Measurements from ENCODE around the gene PRMT3. TPM values are rescaled to one million over a fixed set of nuclear protein-coding genes. Genes with fewer than 3 reads are reported as not detected.

Gene PRMT3
- total RNA-seq, 2 experiments from 2014 or later = 14.9 to 15.6 TPM

DNA sequence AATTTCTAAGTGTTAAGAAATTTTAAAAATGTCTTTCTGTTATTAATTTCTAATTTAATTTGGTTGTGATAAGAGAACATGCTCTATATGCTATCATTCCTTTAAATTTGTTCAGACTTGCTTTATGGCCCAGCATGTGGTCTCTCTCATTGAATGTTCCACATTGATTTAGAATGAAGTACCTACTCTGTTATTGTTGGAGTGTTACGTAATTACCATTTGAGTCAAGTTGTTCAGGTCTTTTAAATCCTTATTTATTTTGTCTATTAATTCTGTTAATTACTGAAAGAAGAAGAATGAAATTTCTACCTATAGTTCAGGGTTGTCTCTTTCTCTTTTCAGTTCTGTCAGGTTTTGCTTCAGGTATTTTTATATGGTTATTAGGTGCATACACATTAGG lies 57.0 kb downstream of the PRMT3 start:
- Mint-ChIP-seq H3K4me1 (peaks cover 2% of the 10 kb centered on the region), H3K9me3 (no peaks in the 10 kb centered on the region), H3K27me3 (no peaks in the 10 kb centered on the region), H3K27ac (no peak overlapping the region), H3K36me3 (ENCODE audit: low read depth) (no peaks in the 10 kb centered on the region), H3K4me3 (no peak overlapping the region)
- POLR2A ChIA-PET = no interaction called here
- CTCF ChIA-PET = interaction anchor here (0.9 to 1.3 kb wide), 6 partner anchors 16 to 92 kb away, joined by 3 to 15 read pairs (median 4); no protein-coding TSS in a partner anchor
- DNase-seq = no peak

DNA sequence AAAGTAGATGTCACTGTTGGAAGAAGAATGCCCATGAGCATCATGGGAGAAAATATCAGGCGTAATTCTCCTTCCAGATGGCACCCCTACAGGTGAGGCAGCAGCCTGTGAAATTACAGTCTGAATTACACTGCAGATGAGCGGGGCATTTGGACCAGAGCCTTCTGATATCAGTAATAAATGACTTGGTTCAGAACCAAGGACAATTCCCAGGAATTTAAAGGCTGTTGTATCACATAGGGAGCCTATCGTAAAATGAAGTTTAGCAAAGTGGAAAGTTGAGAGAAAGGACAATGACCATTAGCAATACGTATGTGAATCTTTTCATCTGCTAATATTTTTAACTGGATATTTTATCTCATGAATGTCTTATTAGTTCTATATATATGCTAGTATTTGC lies 61.3 kb downstream of the PRMT3 start:
- H3K36me3 Mint-ChIP-seq (ENCODE audit: low read depth) = peaks cover 6% of the 10 kb centered on the region
- no peak for DNase-seq
- no peak overlapping the region for H3K27ac Mint-ChIP-seq
- H3K4me3 Mint-ChIP-seq = no peak overlapping the region
- H3K27me3 Mint-ChIP-seq = no peaks in the 10 kb centered on the region
- POLR2A ChIA-PET = no interaction called here
- no peaks in the 10 kb centered on the region for H3K9me3 Mint-ChIP-seq
- H3K4me1 Mint-ChIP-seq = peaks cover 11% of the 10 kb centered on the region
- CTCF ChIA-PET = no interaction called here

DNA sequence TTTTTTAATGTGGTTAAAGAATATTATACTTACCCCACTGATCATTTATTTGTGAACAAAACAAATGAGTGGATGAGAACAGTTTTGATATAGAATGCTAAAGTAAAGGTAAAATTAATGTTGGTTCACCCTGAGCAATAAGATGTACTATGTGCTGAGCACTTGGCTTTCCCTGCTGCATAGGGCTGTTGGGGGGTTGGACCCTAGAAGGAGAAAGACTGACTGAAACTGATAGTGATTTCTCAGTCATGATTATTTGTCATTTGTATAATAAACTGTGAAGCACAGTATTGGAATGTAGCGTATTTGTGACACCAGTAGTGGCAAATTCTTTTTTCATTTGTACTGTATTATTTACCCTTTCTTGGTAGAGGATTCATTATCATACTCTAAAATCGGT lies 63.3 kb downstream of the PRMT3 start:
- ChIA-PET CTCF (no interaction called here), POLR2A (no interaction called here)
- no peak overlapping the region for H3K4me3 Mint-ChIP-seq
- peaks cover 11% of the 10 kb centered on the region for H3K4me1 Mint-ChIP-seq
- H3K27ac Mint-ChIP-seq = no peak overlapping the region
- no peaks in the 10 kb centered on the region for H3K27me3 Mint-ChIP-seq
- H3K36me3 Mint-ChIP-seq (ENCODE audit: low read depth) = peaks cover 6% of the 10 kb centered on the region
- DNase-seq = no peak
- no peaks in the 10 kb centered on the region for H3K9me3 Mint-ChIP-seq

DNA sequence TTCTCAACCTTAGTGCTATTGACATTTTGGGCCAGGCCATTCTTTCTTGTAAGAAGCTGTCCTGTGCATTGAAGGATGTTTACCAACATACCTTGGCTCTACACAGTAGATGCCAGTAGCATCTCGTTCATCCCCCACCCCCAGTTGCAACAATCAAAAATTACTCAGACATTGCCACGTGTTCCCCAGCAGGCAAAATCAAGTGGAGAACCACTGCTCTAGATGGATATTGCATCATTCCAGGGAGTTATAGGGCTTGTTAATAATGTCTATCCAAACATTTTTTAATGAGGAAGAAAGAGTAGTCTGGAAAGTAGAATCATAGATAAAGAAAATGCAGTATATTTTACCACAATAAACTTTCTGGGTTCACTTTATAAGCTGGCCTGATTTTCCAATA lies 64.1 kb downstream of the PRMT3 start:
- peaks cover 6% of the 10 kb centered on the region for H3K36me3 Mint-ChIP-seq (ENCODE audit: low read depth)
- ChIA-PET CTCF (no interaction called here), POLR2A (no interaction called here)
- no peaks in the 10 kb centered on the region for H3K27me3 Mint-ChIP-seq
- no peak overlapping the region for H3K4me3 Mint-ChIP-seq
- no peak for DNase-seq
- H3K9me3 Mint-ChIP-seq = no peaks in the 10 kb centered on the region
- H3K27ac Mint-ChIP-seq = no peak overlapping the region
- H3K4me1 Mint-ChIP-seq = peaks cover 11% of the 10 kb centered on the region

DNA sequence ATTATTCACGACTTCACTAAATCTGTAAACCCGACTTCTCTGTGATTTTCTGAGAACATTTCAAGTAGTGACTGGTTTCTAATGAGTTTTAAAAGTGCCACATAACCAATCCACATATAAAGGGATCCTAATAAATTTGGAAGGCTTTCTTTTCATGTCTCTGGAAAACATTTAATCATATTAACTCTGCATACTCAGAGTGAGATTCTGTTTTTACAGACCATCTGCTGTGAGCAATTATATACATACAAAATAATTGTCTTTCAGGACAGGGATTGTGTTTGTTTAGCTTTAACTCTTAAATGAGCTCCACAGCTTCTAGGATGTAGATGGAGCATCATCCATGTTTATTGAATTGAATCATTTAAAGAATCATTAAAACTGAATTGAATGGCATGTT lies 65.1 kb downstream of the PRMT3 start:
- Mint-ChIP-seq H3K36me3 (ENCODE audit: low read depth) (peaks cover 6% of the 10 kb centered on the region), H3K9me3 (no peaks in the 10 kb centered on the region), H3K27me3 (no peaks in the 10 kb centered on the region), H3K4me3 (no peak overlapping the region), H3K27ac (no peak overlapping the region), H3K4me1 (peaks cover 11% of the 10 kb centered on the region)
- POLR2A ChIA-PET = no interaction called here
- CTCF ChIA-PET = no interaction called here
- no peak for DNase-seq

DNA sequence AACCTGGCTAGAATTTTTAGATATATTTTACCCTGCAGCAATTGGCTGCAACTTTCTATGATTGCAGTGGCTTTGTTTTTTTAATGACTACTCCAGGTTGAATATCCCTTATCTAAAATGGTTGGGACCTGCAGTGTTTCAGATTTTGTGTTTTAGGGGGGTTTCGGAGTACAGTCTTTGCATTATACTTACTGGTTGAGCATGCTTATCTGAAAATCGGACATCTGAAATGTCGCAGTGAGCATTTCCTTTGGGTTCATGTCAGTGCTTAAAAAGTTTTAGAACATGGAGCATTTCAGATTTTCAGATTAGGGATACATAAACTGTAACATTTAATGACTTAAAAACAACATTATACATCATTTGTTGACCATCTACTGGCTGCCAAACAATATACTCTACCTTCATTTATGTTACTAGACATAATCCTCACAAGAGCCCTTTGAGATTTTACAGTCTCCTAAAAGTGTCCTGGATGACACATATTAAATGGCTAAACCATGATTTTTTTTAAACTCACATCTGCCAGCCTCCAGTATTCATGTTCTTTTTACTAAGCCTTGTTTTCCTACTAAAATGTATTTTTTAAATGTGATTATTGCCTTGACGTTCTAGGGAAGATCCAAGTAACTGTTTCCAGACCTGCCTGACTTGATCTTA lies 66.3 kb downstream of the PRMT3 start:
- Mint-ChIP-seq H3K27ac (no peak overlapping the region), H3K36me3 (ENCODE audit: low read depth) (peaks cover 6% of the 10 kb centered on the region), H3K9me3 (no peaks in the 10 kb centered on the region), H3K4me3 (no peak overlapping the region), H3K27me3 (no peaks in the 10 kb centered on the region), H3K4me1 (peaks cover 11% of the 10 kb centered on the region)
- ChIA-PET POLR2A (no interaction called here), CTCF (no interaction called here)
- DNase-seq = no peak

DNA sequence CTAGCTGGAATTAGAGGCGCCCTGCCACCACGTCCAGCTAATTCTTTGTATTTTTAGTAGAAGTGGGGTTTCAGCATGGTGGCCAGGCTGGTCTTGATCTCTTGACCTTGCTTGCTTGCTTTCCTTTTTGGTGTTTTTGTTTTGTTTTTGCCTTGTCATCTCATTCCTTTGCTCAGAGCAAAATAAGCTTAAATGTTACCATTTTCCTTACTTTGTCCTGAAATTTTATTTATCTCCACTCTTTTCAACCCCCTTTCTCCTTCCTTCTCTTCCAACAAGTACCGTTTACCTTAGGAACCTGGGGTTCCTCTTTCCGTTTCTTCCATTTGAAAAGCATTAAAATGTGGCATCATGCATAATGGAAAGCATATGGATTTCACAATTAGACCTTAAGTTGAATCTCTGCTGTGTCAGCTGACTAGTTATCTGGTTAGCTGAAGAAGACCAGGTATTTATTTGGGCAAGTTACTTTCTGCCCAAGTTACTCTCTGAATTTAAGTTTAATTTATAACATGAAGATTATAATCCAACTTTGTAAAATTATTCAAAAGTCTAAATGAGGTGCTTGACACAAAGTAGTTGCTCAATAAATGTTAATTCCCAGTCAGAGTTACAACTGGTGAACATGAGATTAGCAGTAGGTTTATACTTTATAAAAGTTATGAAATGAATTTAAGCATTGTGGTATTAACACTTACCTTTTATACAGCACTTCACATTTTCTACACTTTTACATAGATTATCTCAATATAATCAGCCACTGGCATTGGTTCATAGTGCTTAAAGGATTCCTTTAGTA lies 69.7 kb downstream of the PRMT3 start:
- POLR2A ChIA-PET = no interaction called here
- Mint-ChIP-seq H3K36me3 (ENCODE audit: low read depth) (peaks cover 5% of the 10 kb centered on the region), H3K9me3 (no peaks in the 10 kb centered on the region), H3K4me3 (no peak overlapping the region), H3K4me1 (peaks cover 1% of the 10 kb centered on the region), H3K27ac (no peak overlapping the region), H3K27me3 (no peaks in the 10 kb centered on the region)
- CTCF ChIA-PET = interaction anchor here (1.0 to 1.9 kb wide), 2 partner anchors 60 to 329 kb away, joined by 4 read pairs; no protein-coding TSS in a partner anchor
- no peak for DNase-seq

DNA sequence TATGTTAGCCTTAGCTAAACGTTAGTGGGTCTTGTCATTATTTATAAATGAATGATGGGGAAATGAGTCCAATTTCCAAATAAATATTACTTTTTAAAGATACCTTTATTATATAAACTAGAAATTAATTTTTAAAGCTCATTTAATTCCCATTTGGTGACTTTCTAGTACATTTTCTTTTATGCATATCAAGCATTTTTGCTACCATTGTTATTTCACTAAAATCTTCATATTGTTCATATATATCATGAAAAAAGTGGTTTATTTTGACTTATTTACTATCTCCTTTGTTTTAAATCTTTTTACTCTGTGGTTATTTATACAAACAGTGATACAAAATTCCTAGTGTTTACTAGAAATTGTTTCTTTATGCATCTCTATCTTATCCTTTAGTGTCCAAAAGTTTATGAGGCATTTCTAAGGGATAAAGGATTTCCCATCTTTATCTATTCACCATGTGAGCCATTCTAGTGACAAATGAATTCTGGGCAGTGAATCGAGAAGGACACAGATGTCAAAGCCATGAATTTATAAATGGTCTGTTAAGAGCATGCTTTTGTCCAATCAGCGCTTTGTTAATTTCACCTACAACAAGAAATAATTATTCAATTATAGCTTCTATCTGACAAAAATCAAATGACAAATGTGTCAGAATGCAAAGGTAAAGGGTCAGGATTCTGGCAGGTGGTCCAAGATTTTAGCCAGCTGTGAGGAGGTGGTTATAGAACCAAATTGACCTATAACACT lies 70.6 kb downstream of the PRMT3 start:
- ChIA-PET POLR2A (no interaction called here), CTCF (interaction anchor here (1.0 to 1.9 kb wide), 2 partner anchors 61 to 330 kb away, joined by 4 read pairs; no protein-coding TSS in a partner anchor)
- peaks cover 8% of the 10 kb centered on the region for H3K36me3 Mint-ChIP-seq (ENCODE audit: low read depth)
- H3K27ac Mint-ChIP-seq = no peak overlapping the region
- H3K9me3 Mint-ChIP-seq = no peaks in the 10 kb centered on the region
- no peak for DNase-seq
- H3K4me1 Mint-ChIP-seq = no peaks in the 10 kb centered on the region
- H3K4me3 Mint-ChIP-seq = no peak overlapping the region
- H3K27me3 Mint-ChIP-seq = no peaks in the 10 kb centered on the region

DNA sequence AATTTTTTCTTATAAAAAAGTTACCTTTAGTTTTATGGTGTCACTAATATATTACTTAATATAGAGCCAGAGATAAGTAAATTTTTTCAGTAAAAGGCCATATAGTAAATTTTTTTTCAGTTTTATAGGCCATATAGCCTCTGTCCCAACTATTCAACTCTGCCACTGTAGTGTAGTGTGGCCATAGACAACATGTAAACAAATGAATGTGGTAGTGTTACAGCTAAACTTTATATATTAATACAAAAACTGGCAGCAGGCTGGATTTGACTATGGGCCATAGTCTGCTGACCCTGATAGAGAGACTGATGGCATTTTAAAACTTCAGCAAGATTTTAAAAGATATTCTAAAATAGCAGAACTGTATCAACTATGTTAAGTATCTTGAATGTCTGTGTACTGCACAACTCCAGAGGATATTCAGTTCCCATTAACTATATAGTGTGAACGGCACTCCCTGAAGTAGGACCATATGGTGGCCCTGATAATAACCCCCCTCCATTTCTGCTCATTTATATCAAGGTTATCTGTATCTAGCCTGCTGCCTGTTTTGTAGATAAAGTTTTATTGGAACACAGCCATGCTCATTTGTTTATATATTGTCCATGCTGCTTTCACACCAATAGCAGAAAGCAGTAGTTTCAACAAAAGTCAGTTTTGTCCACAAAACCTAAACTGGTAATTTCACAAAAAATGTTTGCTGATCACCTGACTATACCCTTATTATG lies 71.6 kb downstream of the PRMT3 start:
- Mint-ChIP-seq H3K27me3 (no peaks in the 10 kb centered on the region), H3K4me3 (no peak overlapping the region), H3K27ac (no peak overlapping the region), H3K36me3 (ENCODE audit: low read depth) (peaks cover 9% of the 10 kb centered on the region), H3K9me3 (no peaks in the 10 kb centered on the region), H3K4me1 (no peaks in the 10 kb centered on the region)
- ChIA-PET POLR2A (no interaction called here), CTCF (interaction anchor here (1.1 to 1.9 kb wide), 2 partner anchors 21 to 331 kb away, joined by 3 to 4 read pairs; no protein-coding TSS in a partner anchor)
- DNase-seq = no peak

DNA sequence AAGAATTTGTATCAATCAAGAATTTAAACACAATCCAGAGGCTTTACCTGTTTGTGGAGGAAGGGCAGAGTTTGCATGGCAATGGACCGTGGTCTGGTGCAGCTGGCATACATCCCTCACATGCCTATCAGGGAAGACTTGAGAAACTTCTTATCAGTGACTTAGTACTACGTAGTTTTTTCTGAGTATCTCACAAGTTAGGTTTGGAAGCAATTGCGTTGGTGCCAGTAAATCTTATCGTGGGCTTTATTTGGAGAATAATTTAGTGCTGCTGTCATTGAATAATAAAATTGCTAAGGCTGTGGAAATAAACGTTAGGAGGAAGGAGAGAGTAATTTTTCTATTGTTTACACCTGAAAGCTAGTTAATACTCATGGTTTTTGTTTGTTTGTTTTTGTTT lies 72.3 kb downstream of the PRMT3 start:
- ChIA-PET CTCF (interaction anchor here (1.1 kb wide), 1 partner anchor 22 kb away, joined by 3 read pairs; no protein-coding TSS in a partner anchor), POLR2A (no interaction called here)
- H3K9me3 Mint-ChIP-seq = no peaks in the 10 kb centered on the region
- DNase-seq = no peak
- H3K4me3 Mint-ChIP-seq = no peak overlapping the region
- peaks cover 9% of the 10 kb centered on the region for H3K36me3 Mint-ChIP-seq (ENCODE audit: low read depth)
- H3K27ac Mint-ChIP-seq = no peak overlapping the region
- H3K27me3 Mint-ChIP-seq = no peaks in the 10 kb centered on the region
- no peaks in the 10 kb centered on the region for H3K4me1 Mint-ChIP-seq

DNA sequence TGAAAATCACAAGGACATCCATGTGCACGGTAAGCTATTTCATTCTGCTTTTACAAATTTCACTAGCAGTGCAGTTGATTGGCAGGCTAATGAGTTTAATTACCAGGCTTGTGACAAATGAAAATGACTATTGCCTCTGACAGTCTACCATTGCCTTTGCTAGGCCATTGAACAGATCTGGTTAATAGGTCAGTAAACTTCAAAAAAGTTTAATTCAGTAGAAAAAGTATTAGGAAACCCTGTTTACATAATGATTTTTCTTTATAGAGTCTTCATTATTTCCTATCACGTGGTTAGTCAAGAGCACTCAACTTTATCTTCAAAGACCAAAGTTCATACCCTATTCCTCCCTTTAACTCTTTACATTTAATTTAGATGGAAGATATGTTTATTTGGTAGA lies 77.0 kb downstream of the PRMT3 start:
- Mint-ChIP-seq H3K4me3 (no peak overlapping the region), H3K4me1 (no peaks in the 10 kb centered on the region), H3K27ac (no peak overlapping the region), H3K27me3 (no peaks in the 10 kb centered on the region), H3K9me3 (no peaks in the 10 kb centered on the region), H3K36me3 (ENCODE audit: low read depth) (peaks cover 17% of the 10 kb centered on the region)
- ChIA-PET POLR2A (no interaction called here), CTCF (no interaction called here)
- no peak for DNase-seq

DNA sequence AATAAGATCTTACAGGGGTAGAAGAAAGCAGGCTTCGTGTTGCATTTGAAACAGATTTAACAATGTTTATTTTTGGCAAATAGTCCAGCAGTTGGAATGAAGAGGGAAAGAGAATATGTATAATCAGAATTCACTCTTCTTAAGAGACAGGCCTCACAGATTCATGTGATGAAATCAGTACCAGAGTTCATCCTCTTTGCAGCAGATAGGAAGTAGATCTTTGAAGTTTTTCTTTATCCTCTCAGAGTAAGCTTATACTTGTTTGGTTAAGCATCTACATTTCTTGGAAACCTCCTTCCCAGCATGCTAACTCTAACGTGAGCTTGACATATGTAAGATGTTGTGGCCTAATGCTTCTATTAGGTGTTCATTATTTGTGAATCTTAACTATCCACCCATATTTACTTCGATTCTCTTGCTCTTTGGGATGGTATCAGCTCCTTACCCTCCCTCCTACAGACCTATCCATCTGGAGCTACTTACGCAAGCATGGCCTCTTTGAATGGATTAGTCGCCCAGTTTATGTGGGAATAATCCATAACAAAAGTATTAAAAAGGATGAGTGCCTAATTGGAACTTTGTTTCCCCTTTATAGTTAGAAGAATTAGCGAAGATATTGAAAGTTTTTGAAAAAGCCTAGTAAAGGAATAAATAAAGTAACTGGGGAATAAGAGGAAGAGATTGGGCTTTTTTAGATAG lies 80.1 kb downstream of the PRMT3 start:
- POLR2A ChIA-PET = no interaction called here
- H3K36me3 Mint-ChIP-seq (ENCODE audit: low read depth) = peaks cover 35% of the 10 kb centered on the region
- DNase-seq = no peak
- no peaks in the 10 kb centered on the region for H3K9me3 Mint-ChIP-seq
- no peaks in the 10 kb centered on the region for H3K27me3 Mint-ChIP-seq
- H3K4me1 Mint-ChIP-seq = no peaks in the 10 kb centered on the region
- CTCF ChIA-PET = no interaction called here
- no peak overlapping the region for H3K4me3 Mint-ChIP-seq
- H3K27ac Mint-ChIP-seq = no peak overlapping the region
